ENCODE data around the gene PCNA. TPM values are rescaled to one million over a fixed set of nuclear protein-coding genes. Genes with fewer than 3 reads are reported as not detected.

The PCNA gene
- total and polyA plus RNA-seq, 3 donors from 2014 or later = 55.4 to 121 (median 65.0) TPM

DNA sequence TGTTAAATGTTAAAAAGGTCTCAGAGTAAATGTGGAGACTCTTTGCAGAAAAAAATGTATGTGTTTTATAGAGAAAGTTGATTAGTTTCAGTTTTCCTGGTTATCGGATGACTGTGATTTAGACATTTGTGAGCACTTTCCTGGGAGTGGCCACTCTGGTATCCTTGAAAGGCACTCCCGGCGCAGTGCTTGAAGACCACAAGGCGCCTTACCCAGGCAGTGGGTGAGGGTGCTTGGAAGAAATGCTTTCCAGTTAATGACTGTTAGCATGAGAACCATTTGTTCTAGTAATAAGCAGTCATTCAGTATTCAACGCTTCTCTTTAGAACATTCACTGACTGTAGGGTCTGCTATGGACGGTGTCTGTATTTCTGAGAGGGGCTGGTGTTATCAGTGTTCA is 14.2 kb upstream of the PCNA start:
- no peaks in the 10 kb centered on the region for H3K9me3 ChIP-seq
- no peak overlapping the region for H3K4me3 ChIP-seq
- intact Hi-C loops (cut with DNase I; ENCODE audit: low total_unique reads) = no loop called here
- no peaks in the 10 kb centered on the region for H3K27me3 ChIP-seq
- H3K36me3 ChIP-seq (ENCODE audit: low read depth, missing control alignments) = no peaks in the 10 kb centered on the region
- WGBS, 2 donors = 84 to 87% methylated on average over 6 of the region's 6 CpGs
- TF ChIP-seq POLR2A (IDR thresholded peaks at IDR 0.05) (no peak), CTCF (IDR thresholded peaks at IDR 0.05) (no peak)
- H3K4me1 ChIP-seq = peaks cover 34% of the 10 kb centered on the region
- no peak for DNase-seq
- H3K27ac ChIP-seq = peak overlapping the region in 1 of 2 donors; percentile 51

- H3K27me3 ChIP-seq = no peaks in the 10 kb centered on the region
- intact Hi-C loops (cut with DNase I; ENCODE audit: low total_unique reads) = no loop called here
- H3K4me1 ChIP-seq = peaks cover 35% of the 10 kb centered on the region
- no peak for TF ChIP-seq POLR2A (IDR thresholded peaks at IDR 0.05)
- TF ChIP-seq CTCF (IDR thresholded peaks at IDR 0.05) = no peak
- DNase-seq = no peak
- H3K9me3 ChIP-seq = no peaks in the 10 kb centered on the region
- peak overlapping the region; percentile 59 to 79 for H3K27ac ChIP-seq
- no peaks in the 10 kb centered on the region for H3K36me3 ChIP-seq (ENCODE audit: low read depth, missing control alignments)
- H3K4me3 ChIP-seq = no peak overlapping the region
- WGBS, 2 donors = 83 to 87% methylated on average over 5 of the region's 5 CpGs
Measured at GRCh38 chr20:5131502-5131901, 11.7 kb upstream of the PCNA start.

GRCh38 chr20:5128886-5129285 is 9.1 kb upstream of the PCNA start:
- Histone ChIP-seq H3K27ac (peak overlapping the region in 1 of 2 donors; percentile 95), H3K27me3 (no peaks in the 10 kb centered on the region), H3K9me3 (no peaks in the 10 kb centered on the region), H3K4me1 (peaks cover 19% of the 10 kb centered on the region), H3K36me3 (ENCODE audit: low read depth, missing control alignments) (no peaks in the 10 kb centered on the region), H3K4me3 (no peak overlapping the region)
- TF ChIP-seq POLR2A (IDR thresholded peaks at IDR 0.05) = no peak
- no peak for TF ChIP-seq CTCF (IDR thresholded peaks at IDR 0.05)
- intact Hi-C loops (cut with DNase I; ENCODE audit: low total_unique reads) = loop anchor here (5.0 kb wide), 1 partner anchor 63 kb away; no protein-coding TSS in a partner anchor
- DNase-seq = no peak
- 45 to 55% methylated on average over 6 of the region's 6 CpGs for WGBS, 2 donors

DNA sequence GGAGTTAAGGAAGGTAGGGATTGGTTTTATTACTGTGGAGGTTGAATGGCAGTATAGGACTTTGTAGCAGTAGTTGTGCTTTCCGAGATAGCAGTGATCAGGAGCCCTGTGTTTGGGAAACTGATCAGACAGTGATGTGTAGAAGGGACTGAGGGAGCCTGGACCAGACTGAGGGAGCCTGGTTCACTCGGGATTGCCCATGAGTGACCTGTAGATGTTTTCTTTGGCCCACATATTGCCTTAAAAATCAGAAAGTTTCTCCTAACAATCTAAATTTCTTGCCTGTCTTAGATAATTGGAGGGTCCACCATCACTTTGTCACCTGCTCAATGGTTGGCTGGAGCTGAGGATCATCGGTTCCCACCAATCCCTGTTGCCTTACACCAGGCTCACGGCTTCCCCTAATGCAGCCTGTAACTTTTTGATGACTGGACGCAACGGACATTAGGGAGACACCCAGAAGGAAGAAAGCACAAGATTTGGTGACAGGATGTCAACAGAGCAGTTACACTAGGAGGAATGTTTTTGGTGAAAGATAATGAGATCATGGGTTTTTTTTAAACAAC is 8.2 kb upstream of the PCNA start:
- Histone ChIP-seq H3K27ac (peak overlapping the region; percentile 91 to 95), H3K9me3 (no peaks in the 10 kb centered on the region), H3K4me3 (peak overlapping the region; percentile 88 to 98), H3K36me3 (ENCODE audit: low read depth, missing control alignments) (no peaks in the 10 kb centered on the region), H3K27me3 (no peaks in the 10 kb centered on the region), H3K4me1 (peaks cover 19% of the 10 kb centered on the region)
- no peak for TF ChIP-seq POLR2A (IDR thresholded peaks at IDR 0.05)
- TF ChIP-seq CTCF (IDR thresholded peaks at IDR 0.05) = no peak
- WGBS, 2 donors = 24 to 31% methylated on average over 6 of the region's 6 CpGs
- intact Hi-C loops (cut with DNase I; ENCODE audit: low total_unique reads) = loop anchor here (5.0 kb wide), 1 partner anchor 64 kb away; no protein-coding TSS in a partner anchor
- DNase-seq = peak; percentile 36
